Glutamatergic neuron (in vitro differentiated cells): ENCODE results near the gene ZNF318. TPM values are rescaled to one million over a fixed set of nuclear protein-coding genes. Genes with fewer than 3 reads are reported as not detected.
"Not testable (repeated sequence)": the region's sequence is repeated elsewhere in the genome, so short reads cannot be mapped to it uniquely, and the experiment has no call there.

Experiments used
- DNase-seq: peaks from one replicate; pipeline ENCODE4 v3.0.0; 2022
- H3K27ac Mint-ChIP-seq: one replicate; pipeline ENCODE4 v1.8.0; 2020; ENCODE audit warnings: mild to moderate bottlenecking, mixed read lengths, inconsistent platforms; ENCODE audit not compliant: unreplicated experiment
- H3K27me3 Mint-ChIP-seq: one replicate; pipeline ENCODE4 v1.8.0; 2020; ENCODE audit warnings: mild to moderate bottlenecking, moderate library complexity, mixed read lengths, inconsistent platforms; ENCODE audit not compliant: unreplicated experiment
- H3K36me3 Mint-ChIP-seq: one replicate; pipeline ENCODE4 v1.8.0; 2020; ENCODE audit warnings: mild to moderate bottlenecking, mixed read lengths, inconsistent platforms; ENCODE audit not compliant: unreplicated experiment
- H3K4me1 Mint-ChIP-seq: one replicate; pipeline ENCODE4 v1.8.0; 2020; ENCODE audit warnings: mild to moderate bottlenecking, low read depth, mixed read lengths, inconsistent platforms; ENCODE audit not compliant: unreplicated experiment
- H3K4me3 Mint-ChIP-seq: one replicate; pipeline ENCODE4 v1.8.0; 2020; ENCODE audit warnings: mild to moderate bottlenecking, mixed read lengths, inconsistent platforms; ENCODE audit not compliant: unreplicated experiment
- H3K9me3 Mint-ChIP-seq: one replicate; pipeline ENCODE4 v1.8.0; 2020; ENCODE audit warnings: mild to moderate bottlenecking, moderate library complexity, mixed read lengths, inconsistent platforms; ENCODE audit not compliant: unreplicated experiment
- CTCF ChIP-seq: fragments of 200-600 bp; sonication (generic); IDR thresholded peaks from one replicate; pipeline ENCODE4 v1.5.0; 2021; ENCODE audit not compliant: partially characterized antibody, unreplicated experiment
- total RNA-seq: library from RNA; stranded (reverse); fragmentation: NEBNext Ultra II Directional; extraction: Animal tissue kit (Norgen Biotek cat#: 25700); gene quantifications from one replicate; pipeline ENCODE4 v1.2.1, GENCODE V29; 2021; ENCODE audit not compliant: unreplicated experiment

The ZNF318 gene
- total RNA-seq, 1 donor from 2014 or later = 26.3 TPM

GRCh38 chr6:43378631-43379030 is 9.2 kb upstream of the ZNF318 start:
- H3K36me3 Mint-ChIP-seq = no peaks in the 10 kb centered on the region
- H3K9me3 Mint-ChIP-seq = no peaks in the 10 kb centered on the region
- H3K27me3 Mint-ChIP-seq = peaks cover 2% of the 10 kb centered on the region
- no peak for TF ChIP-seq CTCF
- DNase-seq = no peak
- no peaks in the 10 kb centered on the region for H3K4me1 Mint-ChIP-seq
- no peak overlapping the region for H3K27ac Mint-ChIP-seq
- H3K4me3 Mint-ChIP-seq = no peak overlapping the region

GRCh38 chr6:43377710-43378229 is 8.3 kb upstream of the ZNF318 start:
- H3K36me3 Mint-ChIP-seq = no peaks in the 10 kb centered on the region
- no peaks in the 10 kb centered on the region for H3K4me1 Mint-ChIP-seq
- no peak overlapping the region for H3K4me3 Mint-ChIP-seq
- H3K9me3 Mint-ChIP-seq = no peaks in the 10 kb centered on the region
- DNase-seq = no peak
- TF ChIP-seq CTCF = no peak
- H3K27ac Mint-ChIP-seq = no peak overlapping the region
- peaks cover 4% of the 10 kb centered on the region for H3K27me3 Mint-ChIP-seq

DNA sequence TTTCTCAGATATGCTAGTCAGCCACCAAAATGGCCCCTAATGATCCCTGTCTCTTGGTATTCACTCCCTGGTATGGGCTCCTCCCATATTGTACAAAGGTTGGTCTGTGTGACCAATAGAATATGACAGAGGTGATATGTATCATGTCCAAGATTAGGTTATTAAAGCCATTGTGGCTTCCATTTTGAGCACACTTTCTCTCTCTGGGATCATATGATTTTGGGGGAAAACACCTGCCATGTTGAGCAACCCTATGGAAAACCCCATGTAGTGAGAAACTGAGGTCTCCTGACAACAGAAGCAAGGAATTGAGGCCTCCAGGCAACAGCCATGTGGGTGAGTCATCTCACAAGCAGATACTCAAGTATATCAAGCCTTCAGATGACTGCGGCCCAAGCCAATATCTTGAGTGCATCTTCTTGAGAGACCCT is 7.1 kb upstream of the ZNF318 start:
- no peak overlapping the region for H3K4me3 Mint-ChIP-seq
- H3K36me3 Mint-ChIP-seq = no peaks in the 10 kb centered on the region
- no peaks in the 10 kb centered on the region for H3K4me1 Mint-ChIP-seq
- H3K27me3 Mint-ChIP-seq = peaks cover 5% of the 10 kb centered on the region
- no peak overlapping the region for H3K27ac Mint-ChIP-seq
- no peak for DNase-seq
- TF ChIP-seq CTCF = no peak
- H3K9me3 Mint-ChIP-seq = no peaks in the 10 kb centered on the region

DNA sequence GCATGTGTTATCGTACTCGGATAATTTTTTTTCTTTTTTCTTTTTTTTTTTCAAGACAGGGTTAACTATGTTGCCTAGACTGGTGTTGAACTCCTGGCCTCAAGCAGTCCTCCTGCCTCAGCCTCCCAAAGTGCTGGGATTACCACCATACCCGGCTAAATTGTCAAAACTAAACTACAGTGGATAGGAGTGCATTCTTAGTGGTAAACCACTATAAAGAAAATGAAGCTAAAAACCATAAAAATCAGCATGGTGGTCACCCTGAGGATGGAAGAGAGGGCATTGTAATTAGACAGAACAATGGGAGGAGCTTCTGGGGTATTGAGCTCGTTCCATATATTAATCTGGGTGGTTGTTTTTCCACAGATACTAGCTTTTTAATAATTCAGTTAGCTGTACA is 6.2 kb upstream of the ZNF318 start:
- DNase-seq = no peak
- Mint-ChIP-seq H3K4me1 (no peaks in the 10 kb centered on the region), H3K9me3 (no peaks in the 10 kb centered on the region), H3K36me3 (no peaks in the 10 kb centered on the region), H3K27ac (no peak overlapping the region), H3K4me3 (no peak overlapping the region), H3K27me3 (peaks cover 5% of the 10 kb centered on the region)
- no peak for TF ChIP-seq CTCF

GRCh38 chr6:43373252-43373875 is 3.9 kb upstream of the ZNF318 start:
- no peak for TF ChIP-seq CTCF
- peaks cover 3% of the 10 kb centered on the region for H3K27me3 Mint-ChIP-seq
- DNase-seq = no peak
- peaks cover 4% of the 10 kb centered on the region for H3K4me1 Mint-ChIP-seq
- H3K4me3 Mint-ChIP-seq = no peak overlapping the region
- peaks cover 3% of the 10 kb centered on the region for H3K9me3 Mint-ChIP-seq
- H3K27ac Mint-ChIP-seq = no peak overlapping the region
- H3K36me3 Mint-ChIP-seq = no peaks in the 10 kb centered on the region

DNA sequence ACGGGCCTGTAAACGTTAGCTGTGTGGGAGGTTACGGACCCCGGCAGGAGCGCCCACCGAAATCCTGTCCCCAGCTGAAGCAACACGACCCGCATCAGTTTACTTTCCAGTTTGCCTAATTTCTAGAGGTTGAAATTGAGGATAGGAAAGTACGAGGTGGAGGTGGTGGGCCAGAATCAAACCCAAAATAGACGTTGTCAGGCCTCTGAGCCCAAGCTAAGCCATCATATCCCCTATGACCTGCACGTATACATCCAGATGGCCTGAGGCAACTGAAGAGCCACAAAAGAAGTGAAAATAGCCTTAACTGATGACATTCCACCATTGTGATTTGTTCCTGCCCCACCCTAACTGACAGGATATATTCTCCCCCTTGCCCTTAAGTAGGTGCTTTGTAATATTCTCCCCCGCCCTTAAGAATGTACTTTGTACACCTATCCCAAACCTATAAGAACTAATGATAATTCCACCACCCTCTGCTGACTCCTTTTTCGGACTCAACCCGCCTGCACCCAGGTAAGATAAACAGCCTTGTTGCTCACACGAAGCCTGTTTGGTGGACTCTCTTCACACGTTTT is 645 bp upstream of the ZNF318 start:
- DNase-seq, H3K36me3 Mint-ChIP-seq, H3K27me3 Mint-ChIP-seq, H3K9me3 Mint-ChIP-seq: not testable (repeated sequence)
- H3K4me3 Mint-ChIP-seq = peak overlapping the region; percentile 85
- peaks cover 12% of the 10 kb centered on the region for H3K4me1 Mint-ChIP-seq
- H3K27ac Mint-ChIP-seq = peak overlapping the region; percentile 86
